DMS114 treated with DMSO at 0.1 percent for 48 hours (cell line): ENCODE measurements around the gene MAPK13.
"Not testable (repeated sequence)": the region's sequence is repeated elsewhere in the genome, so short reads cannot be mapped to it uniquely, and the experiment has no call there.

ENCODE experiments used
- DNase-seq: peaks from one replicate; lab custom pipeline; 2025; ENCODE audit not compliant: unreplicated experiment; lab: John Stamatoyannopoulos, UW

MAPK13 gene

DNA sequence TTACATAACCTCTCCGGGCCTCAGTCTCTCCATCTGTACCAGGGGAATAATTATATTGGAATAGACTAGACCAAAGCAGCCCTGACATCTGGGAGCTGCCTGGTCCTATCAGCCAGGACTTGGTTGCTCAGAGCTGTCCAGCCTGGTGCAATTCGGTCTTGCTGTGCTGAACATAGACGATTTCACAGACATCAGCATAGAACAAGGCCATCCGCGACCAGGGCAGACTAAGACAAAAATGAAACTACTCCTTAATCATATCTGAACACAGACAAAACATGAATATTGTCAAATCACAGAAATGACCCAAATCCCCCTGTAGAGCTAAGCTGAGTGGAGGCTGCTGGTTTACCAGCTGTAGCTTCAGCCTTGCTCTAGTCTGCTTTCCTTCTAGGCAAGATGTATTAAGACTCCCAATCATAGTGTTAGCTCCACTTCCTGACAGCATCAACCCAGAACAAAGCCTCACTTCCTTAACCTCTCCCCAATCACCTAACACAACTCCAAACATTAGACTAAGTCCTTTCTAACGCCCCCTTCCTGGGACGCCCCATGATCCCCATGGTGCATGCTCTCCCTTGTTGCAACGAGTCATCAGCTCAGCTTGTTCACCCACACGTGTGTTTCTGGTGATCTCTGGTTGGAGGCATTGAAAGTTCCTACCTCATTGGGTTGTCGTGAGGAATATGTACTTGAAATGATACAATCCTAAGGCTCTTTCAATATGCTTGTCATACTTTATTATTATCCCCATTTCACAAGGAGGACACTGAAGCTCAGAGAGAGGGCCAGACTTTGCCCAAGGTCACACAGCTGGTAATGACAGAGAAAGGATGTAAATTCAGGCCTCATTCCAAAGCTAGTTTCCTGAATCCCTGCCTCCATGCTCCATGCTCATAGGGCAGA lies 3.5 kb upstream of the MAPK13 start:
- DNase-seq, result no peak

- DNase-seq, result no peak
These were observed 2.8 kb upstream of the MAPK13 start for GRCh38 chr6:36127462-36128016.

DNA sequence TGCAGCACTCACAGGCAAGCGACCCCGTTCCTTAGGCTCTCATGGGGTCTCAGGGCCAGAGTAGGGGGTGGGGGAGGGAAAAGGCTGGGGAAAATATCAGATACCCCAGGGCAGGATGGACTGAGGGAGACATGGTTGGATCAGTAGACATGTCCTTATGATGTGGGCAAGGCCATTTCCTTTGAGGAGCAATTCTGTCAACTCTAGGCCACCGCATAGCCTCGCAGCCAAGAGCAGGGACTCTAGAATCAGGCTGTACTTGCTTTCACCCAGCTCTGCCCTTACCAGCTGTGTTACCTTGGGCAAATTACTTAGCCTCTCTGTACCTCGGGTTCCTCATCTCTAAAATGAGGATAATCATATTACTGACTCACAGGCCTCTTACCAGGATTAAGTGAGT lies 2.2 kb upstream of the MAPK13 start:
- DNase-seq, result no peak

GRCh38 chr6:36128793-36129192 lies 1.5 kb upstream of the MAPK13 start:
- DNase-seq, result no peak

DNA sequence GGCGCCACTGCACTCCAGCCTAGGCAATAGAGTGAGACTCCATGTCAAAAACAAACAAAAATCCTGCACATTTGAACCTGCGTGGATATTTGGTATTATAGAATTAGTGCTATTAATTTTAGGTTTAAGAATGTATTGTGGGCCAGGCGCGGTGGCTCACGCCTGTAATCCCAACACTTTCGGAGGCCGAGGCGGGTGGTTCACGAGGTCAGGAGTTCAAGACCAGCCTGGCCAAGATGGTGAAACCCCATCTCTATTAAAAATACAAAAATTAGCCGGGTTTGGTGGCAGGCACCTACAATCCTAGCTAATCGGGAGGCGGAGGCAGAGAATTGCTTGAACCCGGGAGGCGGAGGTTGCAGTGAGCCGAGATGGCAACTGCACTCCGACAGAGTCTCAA lies 979 bp upstream of the MAPK13 start:
- DNase-seq, result not testable (repeated sequence)

DNA sequence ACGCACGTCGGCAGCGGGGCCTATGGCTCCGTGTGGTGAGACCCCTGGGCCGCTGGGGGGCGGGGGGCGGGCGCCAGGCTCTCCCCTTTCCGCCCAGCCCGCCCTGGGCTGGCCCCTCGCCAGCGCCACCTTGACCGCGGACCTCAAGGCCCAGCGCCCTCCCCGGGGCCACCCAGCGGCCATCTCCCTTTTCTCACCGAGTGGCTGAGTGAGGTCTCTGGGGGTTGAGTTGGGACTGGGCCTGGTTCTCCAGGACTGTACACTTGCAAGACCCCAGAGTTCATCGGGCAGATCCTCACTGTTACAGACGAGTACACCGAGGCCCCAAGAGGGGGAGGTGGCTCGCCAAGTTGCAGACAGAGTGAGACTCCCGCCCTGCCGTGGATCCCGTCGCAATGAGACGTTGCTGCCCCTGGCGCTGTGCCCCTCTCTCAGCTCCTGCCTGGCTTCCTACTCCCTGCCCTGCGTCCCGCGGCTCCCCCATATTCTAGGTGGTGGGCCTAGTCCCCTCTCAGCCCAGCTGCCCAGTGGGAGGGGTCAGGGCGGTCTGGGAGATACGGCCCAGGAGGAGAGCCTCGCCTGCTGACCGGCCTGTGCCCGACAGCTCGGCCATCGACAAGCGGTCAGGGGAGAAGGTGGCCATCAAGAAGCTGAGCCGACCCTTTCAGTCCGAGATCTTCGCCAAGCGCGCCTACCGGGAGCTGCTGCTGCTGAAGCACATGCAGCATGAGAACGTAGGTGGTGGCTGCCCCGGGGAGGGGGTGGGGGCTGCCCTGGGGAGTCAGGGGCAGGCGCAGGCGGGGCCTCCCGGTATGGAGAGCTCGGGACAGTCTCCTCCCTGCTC lies 576 bp downstream of the MAPK13 start:
- no peak for DNase-seq

DNA sequence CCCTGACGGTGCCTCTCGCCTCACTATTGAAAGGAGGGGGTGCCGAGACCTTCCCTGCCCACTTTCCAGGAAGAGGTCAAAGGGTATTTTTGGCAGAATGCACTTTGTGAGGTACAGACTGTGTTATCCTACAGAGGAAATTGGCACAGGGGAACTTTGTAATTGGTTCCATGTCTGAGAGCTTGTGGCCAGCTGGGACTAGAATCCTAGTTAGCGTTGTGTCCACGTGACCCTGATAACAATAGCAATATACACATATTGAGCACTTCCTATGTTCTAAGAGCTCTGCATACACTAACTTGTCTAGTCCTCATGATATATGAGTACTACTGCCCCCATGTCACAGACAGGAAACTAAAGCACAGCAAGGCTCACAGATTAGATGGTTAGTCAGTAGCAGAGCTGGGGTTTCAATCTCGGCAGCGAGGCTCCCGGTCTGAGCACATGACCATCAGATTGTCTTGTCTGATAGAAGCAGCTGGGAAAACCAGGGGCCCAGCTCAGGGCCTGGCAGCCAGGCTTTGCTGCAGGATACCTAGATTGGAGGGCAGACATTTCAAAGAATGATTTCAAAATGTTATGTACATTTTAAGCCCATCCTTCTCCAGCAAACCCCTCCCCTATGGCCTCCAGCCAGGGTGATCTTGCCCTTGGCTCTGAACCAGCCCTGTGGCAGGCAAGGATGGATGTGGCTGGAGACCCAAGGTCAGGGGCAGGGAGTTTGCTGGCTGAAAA lies 1.4 kb downstream of the MAPK13 start:
- DNase-seq, result no peak

GRCh38 chr6:36132246-36132895 lies 2.1 kb downstream of the MAPK13 start:
- DNase-seq, result no peak

GRCh38 chr6:36133148-36133547 lies 2.8 kb downstream of the MAPK13 start:
- DNase-seq, result no peak

DNA sequence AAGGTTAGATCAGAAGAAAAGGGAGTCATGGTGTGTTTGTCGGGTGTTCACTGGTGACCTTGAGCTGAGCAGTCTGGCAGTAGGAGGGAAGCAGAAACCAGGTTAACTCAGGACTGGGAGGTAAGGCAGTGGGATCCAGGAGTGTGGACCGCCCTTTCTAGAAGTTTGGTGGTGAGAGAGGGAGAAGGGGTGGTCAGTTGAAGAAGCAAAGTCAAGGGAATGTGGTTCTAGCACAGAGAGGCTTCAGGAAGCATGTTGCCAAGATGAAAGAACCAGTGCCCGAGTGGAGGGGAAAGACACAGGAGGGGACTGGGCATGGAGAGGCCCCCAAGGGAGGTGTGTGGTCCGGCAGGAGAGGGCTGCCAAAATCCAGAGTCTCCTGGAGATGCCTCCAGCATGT lies 3.6 kb downstream of the MAPK13 start:
- DNase-seq, result no peak

- DNase-seq, result no peak
These were observed 4.9 kb downstream of the MAPK13 start for GRCh38 chr6:36135053-36135731.

DNA sequence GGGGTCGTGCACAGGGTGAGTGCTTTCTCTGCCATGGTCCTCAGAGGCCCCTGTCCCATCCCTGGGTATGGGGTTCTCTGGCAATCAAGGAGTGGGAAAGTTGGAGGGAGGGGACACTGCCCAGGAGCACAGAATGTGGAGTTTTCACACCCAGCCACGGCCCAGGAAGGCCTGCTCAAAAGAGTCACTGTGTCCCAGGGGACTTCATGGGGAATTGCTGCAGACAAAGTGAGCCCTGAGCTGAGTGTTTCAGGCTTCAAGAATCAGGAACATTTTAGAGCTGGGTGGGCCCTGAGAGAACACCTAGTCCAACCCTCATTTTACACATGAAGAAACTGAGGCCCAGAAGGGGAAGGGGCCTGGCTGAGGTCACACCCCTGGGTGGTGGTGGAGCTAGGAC lies 5.7 kb downstream of the MAPK13 start:
- DNase-seq, result no peak

DNA sequence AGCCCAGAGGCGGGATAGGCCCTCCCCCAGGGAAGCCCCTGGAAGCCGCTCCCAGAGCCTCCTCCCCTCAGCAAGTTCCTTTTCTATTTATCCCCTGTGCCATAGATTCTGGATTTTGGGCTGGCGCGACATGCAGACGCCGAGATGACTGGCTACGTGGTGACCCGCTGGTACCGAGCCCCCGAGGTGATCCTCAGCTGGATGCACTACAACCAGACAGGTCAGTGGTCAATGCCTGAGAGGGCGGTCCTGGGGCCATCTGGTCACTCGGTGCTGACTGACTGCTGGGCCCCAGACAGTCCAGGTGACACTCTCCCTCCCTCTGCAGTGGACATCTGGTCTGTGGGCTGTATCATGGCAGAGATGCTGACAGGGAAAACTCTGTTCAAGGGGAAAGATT lies 6.2 kb downstream of the MAPK13 start:
- no peak for DNase-seq

DNA sequence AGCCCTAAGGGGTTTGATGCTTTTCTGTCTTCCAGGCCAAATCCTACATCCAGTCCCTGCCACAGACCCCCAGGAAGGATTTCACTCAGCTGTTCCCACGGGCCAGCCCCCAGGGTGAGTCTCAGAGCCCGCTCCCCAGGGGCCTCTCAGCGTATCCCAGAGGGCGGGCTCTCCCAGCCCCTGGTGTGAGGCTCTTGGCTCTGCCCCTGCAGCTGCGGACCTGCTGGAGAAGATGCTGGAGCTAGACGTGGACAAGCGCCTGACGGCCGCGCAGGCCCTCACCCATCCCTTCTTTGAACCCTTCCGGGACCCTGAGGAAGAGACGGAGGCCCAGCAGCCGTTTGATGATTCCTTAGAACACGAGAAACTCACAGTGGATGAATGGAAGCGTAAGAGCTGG lies 8.4 kb downstream of the MAPK13 start:
- no peak for DNase-seq

- DNase-seq, result no peak
These were observed 9.1 kb downstream of the MAPK13 start for GRCh38 chr6:36139431-36139830.

- no peak for DNase-seq
These were observed 9.8 kb downstream of the MAPK13 start for GRCh38 chr6:36139991-36140710.

DNA sequence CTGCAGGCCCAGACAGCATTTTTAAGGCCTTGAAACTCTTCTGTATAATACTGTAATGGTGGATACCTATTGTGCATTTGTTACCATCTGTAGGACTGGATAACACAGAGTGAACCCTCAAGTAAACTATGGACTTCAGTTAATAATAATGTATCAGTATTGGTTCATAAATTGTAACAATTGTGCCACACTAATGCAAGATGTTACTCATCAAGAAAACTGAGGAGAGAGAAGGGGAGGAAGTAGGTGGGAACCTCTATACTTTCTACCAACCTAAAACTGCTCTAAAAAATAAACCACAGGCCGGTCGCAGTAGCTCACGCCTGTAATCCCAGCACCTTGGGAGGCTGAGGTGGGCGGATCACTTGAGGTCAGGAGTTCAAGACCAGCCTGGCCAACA lies 10.8 kb downstream of the MAPK13 start:
- no peak for DNase-seq

DNA sequence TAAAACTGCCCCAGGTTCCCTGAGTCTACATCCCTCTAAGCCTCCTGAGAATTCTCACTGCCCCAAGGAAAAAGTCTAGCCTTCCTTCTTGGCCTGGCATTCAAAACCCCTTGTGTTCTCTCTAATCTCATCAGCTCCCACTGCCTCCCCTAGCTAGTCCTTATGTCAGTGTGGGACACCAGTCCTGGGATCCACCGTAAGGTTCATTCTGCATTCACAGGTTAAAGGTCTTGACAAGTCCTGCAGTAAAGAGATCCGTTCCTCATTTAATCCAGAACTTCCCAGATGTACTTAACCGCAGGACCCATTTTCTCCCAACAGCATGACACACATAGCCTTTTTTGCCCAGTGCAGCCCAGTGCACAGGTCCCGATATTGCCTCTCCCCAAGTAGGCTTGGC lies 11.6 kb downstream of the MAPK13 start:
- no peak for DNase-seq
